Measurements from ENCODE around the gene MAN1A1.

GRCh38 chr6:119256392-119256791 lies 93.2 kb downstream of the MAN1A1 start:
- TF ChIP-seq CTCF (IDR thresholded peaks at IDR 0.05) (no peak), POLR2A (IDR thresholded peaks at IDR 0.05) (no peak)

All from thyroid gland (tissue), 4 donors.